GM12801 (cell line): Measurements from ENCODE around the gene SLC25A27.

Experiments
- CTCF ChIP-seq: IDR thresholded peaks from one replicate; pipeline ENCODE4 v1.5.1; 2011; ENCODE audit warnings: control low read depth; ENCODE audit not compliant: insufficient read length; ENCODE audit errors: extremely low read depth

SLC25A27 gene

GRCh38 chr6:46637145-46637544 lies 15.6 kb upstream of the SLC25A27 start:
- TF ChIP-seq CTCF = no peak

GRCh38 chr6:46637933-46638332 lies 14.8 kb upstream of the SLC25A27 start:
- TF ChIP-seq CTCF = no peak

- TF ChIP-seq CTCF = no peak
Observed at GRCh38 chr6:46638650-46639049, 14.1 kb upstream of the SLC25A27 start.

GRCh38 chr6:46642928-46643751 lies 9.6 kb upstream of the SLC25A27 start:
- TF ChIP-seq CTCF = no peak

DNA sequence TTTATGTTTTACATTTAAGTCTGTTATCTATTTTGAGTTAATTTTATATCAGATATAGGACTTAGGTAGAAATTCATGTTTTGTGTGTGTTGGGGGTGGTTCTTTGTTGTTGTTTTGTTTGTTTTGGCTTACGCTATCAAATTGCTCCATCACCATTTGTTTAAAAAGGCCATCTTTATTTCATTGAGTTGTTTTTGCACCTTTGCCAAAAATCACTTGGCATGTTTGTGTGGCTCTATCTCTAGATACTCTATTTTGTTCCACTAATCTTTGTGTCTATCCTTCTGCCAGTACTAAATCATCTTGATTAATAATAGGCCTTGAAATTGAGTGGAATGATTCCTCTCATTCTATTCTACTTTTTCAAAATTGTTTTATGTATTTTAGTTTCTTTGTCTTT lies 7.5 kb upstream of the SLC25A27 start:
- TF ChIP-seq CTCF = no peak

- no peak for TF ChIP-seq CTCF
Observed at GRCh38 chr6:46648869-46649492, 3.8 kb upstream of the SLC25A27 start.

DNA sequence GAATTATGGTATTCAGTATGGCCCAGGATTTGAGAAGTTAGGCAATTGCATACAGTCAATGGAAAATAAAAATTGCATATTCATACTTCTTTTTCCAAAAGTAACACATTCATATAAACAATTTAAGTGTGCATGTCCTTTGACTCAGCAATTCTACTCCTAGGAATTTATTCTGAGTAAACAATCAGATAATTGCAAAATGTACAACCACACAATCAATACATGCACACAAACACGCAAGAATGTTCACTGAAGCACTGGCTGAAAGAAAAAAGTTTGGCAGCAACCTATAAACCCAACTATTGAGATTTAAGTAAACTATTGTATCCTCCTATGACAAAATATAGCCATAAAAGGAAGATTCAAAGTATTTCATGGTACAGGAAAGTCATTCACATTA lies 1.8 kb upstream of the SLC25A27 start:
- no peak for TF ChIP-seq CTCF
